Stimulated activated CD4-positive, alpha-beta T cell treated with anti-CD3 and anti-CD28 coated beads, Interleukin-2, amount 100 ng/mL, for 48 hours (primary cell): ENCODE results near the gene KIF11.
"Not testable (repeated sequence)": the region's sequence is repeated elsewhere in the genome, so short reads cannot be mapped to it uniquely, and the experiment has no call there.

Experiments
- DNase-seq, 2 donors: peaks; one replicate each; pipeline ENCODE4 v3.0.0-alpha.2; 2020

KIF11 gene

DNA sequence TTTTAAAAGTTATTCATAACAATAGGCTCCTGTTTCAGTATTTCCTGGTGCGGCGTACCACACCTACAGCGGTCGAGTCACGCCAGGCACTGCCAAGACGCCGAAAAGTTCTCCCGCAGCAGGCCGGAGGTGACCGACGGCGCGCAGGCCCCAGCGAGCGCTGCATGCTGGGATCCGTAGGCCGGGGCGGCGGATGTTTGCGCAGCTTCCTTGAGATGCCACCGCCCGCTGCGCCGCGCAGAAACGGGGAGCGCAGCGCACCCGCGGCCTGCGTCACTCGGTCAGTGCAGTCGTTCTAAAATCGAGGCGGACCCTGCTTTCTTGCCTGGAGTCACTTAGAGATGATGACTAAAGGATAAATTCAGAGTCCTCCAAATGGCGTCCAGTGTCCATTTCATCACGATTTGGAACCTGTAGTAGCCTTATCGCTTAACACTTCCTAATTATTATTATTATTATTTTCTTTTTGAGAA is 1.3 kb upstream of the KIF11 start:
- DNase-seq, result peak; percentile 80 to 85

DNA sequence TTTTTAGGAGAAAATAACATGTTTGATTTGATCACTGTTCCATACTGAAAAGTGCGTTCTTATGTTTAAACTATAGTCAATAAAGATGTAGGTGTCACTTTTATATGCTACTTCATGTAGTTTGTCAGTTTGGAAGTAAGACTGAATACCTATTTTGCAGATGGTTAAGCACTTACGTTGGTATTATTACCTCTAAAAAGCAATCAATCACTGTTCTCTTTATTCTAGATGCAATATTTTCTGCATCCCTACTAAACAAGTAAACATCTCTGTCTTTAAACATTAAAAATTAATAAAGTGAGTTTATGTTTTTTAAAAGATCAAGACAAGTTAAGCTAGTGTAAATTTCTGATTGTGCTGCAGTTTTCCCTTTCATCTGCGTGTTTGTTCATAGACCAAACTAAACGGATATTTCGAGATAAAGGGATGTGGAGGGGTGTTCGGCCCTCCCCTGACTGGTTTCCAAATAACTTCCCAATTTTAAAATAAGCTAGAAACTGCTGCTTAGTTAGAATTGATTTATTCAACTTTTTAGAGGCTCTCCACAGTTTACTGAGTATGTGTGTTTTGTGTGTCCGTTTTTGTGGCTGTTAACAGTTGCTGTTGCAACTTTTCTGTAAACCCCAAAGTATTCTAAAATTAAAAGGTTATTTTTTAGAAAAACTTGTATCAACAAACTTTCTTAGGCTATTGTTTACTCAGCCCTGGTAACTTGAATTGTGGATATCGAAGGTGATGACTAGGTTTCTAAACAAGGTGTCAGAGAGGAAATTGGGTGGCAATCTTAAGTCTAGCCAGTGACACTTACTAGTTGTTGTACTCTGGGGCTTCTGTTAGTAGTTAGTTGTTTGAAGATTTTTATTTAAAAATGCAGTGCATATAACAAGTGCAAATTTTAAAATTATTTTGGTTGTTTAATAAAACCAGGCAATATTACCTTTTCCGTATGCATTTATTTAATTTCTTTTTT is 974 bp downstream of the KIF11 start:
- no peak for DNase-seq

DNA sequence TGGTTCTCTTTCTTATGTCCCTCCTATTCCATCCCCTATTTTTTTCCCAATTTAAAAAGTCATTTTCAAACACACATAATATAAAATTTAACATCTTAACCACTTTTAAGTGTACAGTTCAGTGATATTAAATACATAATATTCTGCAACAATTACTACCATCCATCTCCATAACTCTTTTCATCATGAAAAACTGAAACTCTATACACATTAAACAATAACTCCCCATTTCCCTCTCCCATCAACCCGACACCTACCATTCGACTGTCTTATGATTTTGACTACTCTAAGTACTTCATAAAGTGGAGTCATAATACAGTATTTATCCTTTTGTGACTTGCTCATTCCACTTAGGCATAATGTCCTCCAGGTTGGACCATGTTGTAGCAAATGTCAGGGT is 2.6 kb downstream of the KIF11 start:
- no peak for DNase-seq

DNA sequence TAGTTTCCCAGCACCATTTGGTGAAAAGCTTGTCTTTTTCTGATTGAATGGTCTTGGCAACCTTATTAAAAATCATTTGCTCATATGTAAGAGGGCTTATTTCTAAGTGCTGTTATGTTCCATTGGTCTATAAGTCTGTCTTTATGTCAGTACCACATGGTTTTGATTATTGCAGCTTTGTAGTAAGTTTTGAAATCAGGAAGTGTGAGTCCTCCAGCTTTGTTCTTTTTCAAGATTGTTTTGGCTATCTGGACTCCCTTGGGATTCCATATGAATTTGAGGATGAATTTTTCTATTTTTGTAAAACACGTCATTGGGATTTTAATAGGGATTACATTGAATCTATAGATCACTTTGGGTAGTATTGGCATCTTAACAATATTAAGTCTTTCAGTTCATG is 5.4 kb downstream of the KIF11 start:
- DNase-seq, result no peak

DNA sequence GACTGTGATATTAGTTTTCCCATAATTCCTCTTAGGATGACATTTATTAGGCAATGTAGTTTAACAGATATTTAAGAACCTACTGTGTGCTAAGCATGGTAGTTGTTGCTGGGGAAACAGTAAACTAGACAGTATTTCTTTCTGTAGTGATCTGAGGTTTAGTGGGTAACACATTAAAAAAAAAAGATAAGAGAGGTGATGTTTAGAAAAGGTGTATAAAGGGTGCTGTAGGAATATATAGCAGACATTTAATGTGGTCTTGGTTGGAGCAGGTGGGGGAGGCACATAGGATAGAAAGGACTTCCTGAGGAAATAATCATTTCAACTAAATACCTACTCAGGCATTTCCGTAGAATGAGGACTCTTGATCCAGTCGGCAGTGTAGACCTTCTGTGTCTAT is 11.9 kb downstream of the KIF11 start:
- no peak for DNase-seq

DNA sequence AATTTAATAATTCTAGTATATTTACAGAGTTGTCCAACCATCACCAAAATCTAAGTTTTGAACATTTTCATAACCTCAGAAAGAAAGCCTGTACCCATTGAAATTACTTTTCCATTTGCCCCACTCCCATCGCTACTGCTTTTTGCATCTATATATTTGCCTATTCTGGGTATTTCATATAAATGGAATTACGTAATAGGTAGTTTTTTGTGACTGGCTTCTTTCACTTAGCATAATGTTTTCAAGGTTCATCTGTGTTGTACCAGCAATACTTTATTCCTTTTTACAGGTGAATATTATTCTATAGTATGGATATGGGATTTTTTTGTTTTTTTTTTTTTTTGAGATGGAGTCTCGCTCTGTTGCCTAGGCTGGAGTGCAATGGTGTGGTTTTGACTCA is 22.6 kb downstream of the KIF11 start:
- DNase-seq, result no peak

DNA sequence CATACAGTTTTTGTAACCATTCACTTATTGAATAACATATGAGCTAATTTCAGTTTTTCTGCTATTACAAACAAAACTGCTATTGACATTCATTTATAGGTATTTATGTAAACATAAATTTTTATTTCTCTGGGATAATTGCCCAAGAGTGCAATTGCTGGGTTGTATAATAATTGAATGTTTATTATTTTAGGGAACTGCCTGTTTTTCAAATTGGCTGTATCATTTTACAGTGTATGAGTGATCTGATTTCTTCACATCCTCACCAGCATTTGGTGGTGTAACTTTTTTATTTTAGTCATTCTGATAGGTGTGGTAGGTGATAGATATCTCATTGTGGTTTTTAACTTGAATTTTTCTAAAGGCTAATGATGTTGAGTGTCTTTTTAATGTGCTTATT is 26.4 kb downstream of the KIF11 start:
- DNase-seq, result no peak

DNA sequence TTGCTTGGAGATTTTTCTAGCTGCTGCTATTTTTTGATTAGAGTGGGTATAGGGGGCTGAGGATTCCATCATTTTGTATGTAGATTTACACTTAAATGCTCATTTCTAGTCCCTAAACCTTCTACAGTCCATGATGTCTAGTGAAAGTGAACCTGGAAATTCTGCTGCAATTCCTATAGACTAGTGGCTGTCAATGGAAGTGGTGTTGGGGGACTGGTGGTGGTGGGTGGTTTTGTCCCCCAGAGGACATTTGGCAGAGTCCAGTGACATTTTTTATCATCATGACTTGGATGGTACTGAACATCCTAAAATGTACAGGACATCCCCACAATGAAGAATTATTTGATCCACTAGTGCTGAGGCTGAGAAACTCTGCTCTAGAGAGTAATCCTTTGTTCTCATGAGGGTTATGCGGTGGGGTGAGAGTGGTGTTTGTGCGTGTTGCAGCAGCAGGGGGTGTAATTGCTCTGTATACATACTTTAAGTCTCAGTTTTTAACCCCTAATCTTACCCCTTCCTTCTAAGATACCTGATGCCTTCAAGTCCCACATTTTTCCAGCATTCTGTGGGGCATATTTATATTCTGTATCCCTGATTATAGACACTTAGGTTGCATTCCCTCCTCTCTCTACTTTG is 35.0 kb downstream of the KIF11 start:
- no peak for DNase-seq

DNA sequence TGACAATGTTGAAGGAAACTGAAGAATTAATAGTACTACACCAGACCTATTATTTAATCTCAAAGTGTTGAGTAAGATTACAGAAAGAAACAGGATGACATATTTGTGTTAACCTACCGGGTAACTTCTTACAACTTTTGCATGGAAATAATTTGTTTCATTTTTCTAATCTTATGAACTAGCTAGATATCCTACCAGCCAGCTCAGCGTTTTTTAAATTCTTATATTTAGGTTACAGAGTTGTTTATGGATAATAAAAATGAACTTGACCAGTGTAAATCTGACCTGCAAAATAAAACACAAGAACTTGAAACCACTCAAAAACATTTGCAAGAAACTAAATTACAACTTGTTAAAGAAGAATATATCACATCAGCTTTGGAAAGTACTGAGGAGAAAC is 37.0 kb downstream of the KIF11 start:
- DNase-seq, result no peak

DNA sequence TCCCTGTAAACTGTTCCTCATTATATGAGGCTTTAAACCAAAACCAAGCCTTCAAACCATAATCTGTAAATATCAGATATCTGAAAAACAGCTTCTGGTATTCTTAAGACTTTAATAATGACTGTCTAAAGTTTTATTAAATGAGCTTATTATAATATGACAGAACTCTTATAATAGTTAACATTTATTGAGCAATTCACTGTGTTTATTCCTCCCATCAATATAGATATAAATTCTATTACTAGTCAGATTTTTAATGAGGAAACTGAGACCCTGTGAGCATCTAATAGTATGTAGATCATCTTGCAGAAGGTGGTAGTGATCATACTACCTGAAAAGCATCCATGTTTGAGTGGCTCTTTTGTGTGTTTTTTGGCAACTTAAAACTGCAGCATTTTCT is 45.1 kb downstream of the KIF11 start:
- no peak for DNase-seq

DNA sequence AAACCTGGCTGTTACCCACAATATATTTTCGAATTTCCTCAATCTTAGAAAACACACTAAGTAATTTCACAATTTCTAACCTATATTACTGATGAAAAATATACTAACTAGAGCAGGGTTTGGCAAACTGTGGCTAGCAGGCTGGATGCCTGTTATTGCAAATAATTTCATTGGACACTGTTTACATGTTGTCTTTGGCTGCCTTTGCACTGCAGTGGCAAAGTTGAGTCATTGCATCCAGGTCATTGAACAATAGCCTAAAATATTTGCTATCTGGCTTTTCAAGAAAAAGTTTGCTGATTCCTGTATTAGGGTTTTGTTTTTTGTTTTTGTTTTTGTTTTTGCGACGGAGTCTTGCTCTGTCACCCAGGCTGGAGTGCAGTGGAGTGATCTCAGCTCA is 47.2 kb downstream of the KIF11 start:
- DNase-seq, result no peak

DNA sequence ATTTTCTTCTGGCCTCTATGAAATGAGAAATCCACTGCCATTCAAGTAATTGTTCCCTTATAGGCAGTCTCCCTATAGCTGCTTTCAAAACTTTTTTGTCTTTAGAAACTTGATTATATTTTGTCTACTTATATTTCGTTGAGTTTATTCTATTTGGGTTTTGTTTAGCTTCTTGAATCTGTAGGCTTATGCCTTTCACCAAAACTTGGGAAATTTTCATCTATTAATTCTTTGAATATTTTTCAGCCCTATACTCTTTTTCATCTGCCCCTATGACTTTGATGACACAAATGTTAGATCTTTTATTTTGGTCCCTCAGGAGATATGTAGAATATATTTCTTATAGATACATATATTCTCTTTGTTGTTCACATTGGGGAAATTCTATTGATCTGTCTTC is 48.6 kb downstream of the KIF11 start:
- DNase-seq, result no peak

DNA sequence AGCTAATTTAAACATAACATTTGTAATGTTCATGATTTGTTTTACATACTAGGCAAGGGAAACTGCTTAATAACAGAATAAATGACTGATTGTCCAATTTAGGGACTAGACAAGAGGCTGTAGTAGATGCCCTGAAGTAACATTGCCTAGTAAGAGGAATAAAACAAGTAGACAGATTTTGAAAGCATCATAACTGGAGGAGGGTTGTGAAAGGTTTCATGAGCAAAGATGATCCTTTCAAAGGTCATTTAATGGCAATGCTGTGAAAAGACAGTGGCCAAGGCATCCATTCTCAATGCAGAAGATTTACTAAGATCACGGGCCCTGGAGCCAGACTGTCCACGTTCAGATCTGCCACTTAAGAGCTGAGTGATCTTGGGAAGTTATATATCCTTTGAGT is 52.0 kb downstream of the KIF11 start:
- no peak for DNase-seq

DNA sequence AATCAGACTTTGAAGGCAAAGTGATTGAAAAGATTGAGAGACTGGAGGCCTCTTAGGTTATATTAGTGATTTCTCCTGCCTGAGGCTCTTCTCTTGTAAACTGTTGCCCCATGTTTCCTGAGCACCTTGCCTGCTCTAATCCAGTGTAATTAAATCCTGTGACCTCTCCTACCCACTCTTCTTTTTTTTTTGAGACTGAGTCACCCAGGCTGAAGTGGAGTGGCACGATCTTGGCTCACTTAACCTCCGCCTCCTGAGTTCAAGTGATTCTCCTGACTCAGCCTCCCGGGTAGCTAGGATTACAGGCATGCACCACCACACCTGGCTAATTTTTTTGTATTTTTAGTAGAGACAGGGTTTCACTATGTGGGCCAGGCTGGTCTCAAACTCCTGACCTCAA is 57.9 kb downstream of the KIF11 start:
- not testable (repeated sequence) for DNase-seq

DNA sequence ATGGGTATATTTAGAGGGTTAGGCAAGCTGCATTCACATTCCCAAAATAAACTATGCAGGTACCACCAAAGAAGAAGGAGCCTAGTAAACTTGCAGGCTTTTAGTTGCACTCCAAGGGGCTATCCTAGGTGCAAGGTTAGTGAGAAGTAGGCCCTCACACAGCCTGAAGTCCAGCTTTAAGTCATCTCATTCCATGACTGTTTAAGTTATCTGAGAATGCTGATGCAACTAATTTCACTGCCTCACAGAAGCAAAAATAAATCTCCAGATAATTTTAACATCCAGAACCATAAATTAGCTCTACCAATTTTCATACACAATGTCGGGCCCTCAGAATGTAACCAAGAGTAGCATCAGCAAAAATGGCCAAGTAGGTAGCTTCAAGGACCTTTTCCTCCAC is 62.5 kb downstream of the KIF11 start:
- DNase-seq, result no peak

DNA sequence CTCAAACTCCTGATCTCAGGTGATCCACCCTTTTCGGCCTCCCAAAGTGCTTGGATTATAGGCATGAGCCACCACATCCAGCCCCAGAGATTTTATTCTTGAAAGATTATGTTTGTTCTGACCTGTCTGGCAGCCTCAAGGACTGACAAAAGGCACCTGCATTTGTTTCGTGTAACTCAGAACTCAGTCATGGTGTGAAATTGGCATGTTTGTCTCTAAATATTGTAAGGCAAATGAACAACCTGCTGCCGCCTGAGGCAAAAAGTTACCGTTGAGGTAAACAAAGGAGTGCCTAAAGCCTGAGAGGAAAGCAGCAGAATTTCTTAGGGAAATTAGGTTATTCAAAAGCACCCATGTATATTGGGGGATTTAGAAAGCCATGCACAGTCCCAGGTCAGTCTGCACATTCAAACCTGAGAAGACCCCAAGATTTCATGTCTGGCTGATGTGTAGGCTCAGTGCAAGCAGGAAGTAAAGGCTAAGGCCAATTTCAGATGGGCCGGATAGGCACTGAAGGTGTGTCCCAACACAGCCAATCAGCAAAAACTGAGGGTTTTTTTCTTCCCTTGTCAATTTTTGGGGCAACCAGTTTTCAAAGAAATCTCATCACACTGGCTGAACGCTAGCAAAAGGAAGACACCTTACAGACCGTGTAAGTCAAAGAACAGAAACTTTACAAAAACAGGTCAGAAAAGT is 63.5 kb downstream of the KIF11 start:
- DNase-seq, result no peak

DNA sequence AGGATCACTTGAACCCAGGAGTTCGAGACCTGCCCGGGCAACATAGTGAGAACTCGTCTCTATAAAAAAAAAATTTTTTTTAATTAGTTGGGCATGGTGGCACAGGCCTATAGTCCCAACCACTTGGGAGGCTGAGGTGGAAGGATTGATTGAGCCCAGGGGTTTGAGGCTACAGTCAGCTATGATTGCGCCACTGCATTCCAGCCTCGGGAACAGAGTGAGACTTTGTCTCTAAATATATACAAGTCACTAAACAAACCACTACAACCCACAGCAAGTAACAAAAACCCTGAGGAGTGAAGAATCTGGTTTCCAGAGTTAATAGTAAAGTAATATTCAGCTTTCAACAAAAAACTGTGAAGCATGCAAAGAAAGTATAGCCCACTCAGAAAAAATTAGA is 64.1 kb downstream of the KIF11 start:
- DNase-seq, result no peak

DNA sequence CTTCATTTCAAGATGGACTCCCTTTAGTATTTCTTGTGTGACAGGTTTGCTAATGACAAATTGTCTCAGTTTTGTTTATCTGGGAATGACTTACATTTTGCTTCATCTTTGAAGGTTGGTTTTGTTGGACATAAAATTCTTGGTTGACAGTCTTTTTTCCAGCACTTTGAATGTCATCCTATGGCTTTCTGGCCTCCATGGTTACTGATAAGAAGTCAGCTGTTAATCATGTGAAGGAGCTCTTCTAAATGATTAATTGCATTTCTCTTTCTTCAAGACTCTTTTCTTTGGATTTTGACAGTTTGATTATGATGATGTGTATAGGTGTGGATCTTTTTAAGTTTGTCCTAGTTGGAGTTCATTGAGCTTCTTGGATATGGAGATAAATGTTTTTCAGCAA is 69.9 kb downstream of the KIF11 start:
- no peak for DNase-seq

DNA sequence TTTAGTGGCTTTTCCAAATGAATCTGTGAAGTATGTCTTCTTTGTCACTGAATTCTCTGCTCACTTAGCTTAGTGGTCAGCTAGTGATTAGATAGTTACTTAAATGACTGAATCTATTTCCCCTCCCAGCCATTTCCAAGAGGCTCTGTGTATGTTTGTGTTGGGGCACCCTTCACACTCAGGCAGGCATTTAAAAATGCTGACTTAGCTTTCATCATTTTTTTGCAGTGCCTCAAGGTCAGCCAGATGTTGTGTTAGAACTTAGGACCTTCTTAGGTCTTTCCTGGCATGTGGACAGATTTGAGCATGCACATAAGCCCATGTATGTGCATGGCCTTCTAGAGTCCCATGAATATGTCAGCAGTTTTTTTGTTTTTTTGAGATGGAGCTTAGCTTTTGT is 71.4 kb downstream of the KIF11 start:
- DNase-seq, result no peak

DNA sequence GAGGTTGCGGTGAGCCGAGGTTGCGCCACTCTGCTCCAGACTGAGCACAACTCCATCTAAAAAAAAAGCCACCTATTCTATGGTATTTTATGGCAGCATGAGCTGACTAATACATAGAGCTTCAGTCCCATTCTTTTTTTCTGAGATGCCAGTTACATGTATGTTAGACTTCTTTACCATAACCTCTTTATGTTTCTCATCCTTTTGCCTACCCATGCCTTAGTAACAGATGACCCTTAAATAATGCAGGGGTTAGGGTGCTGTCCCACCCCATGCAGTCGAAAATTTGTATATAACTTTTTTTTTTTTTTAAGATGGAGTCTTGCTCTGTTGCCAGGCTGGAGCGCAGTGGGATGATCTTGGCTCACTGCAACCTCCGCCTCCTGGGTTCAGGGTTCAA is 74.1 kb downstream of the KIF11 start:
- DNase-seq, result no peak

DNA sequence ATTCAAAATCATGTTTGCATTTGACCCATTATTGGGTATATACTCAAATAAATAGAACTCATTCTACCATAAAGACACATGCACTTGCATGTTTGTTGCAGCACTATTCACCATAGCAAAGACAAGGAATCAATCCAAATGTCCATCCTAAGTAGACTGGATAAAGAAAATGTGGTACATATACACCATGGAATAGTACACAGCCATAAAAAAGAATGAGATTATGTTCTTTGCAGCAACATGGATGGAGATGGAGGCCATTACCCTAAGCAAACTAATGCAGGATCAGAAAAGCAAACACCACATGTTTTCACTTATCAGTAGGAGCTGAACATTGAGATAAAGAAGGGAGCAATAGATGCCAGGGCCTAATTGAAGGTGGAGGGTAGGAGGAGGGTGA is 84.8 kb downstream of the KIF11 start:
- DNase-seq, result no peak

DNA sequence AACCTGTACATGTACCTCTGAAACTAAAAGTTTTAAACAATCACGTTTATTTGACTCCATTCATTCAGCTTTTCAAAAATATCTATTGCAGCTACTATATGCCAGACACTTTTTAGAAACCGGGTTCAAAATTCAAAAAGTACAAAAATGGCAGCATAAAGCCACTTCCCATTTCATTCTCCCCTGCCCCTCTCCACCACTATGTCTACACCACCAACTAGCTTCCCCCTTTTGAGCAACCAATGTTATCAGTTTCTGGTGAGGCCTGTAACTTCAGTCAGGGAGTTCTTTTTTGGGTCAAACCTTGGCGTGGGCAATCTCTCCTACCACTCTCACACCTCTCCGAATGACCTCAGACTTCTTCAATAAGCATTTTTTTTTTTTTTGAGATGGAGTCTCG is 85.3 kb downstream of the KIF11 start:
- DNase-seq, result no peak

DNA sequence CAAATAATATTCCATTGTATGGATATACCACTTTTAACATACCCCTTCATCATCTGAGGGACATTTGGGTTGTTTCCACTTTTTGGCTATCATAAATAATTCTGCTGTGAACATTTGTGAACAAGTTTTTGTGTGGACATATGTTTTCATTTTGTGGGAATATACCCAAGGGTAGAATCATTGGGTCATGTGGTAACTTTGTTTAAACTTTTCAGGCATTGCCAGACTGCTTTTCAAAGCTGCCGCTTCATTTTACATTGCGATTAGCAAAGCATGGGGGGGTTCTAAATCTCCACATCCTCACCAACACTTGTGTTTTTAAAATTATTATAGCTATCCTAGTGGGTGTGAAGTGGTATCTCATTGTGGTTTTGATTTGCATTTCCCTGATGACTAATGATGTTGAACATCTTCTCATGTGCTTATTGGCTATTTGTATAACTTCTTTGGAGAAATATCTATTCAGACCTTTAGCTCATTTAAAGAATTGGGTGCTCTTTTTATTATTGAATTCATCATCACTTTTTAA is 88.4 kb downstream of the KIF11 start:
- no peak for DNase-seq

DNA sequence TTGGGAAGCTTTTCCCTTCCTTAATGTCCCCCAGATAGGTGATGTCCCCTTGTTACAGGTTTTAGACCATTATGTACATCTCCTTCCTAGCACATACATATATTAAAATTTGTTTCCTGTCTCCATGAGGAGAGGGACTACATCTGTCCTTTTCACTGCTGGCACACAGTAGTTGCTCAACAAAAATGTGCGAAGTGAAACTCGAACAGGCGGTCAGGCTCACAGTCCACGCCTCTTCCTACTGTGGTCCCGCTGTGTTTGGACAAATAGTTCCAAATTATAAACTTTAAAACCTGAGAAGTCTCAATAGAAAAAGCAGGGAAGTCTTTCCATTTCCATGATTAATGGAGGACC is 95.6 kb downstream of the KIF11 start:
- no peak for DNase-seq
